Superior temporal gyrus (tissue), 1 donor: Measurements from ENCODE around the gene GRM3.
"Not testable (repeated sequence)": the region's sequence is repeated elsewhere in the genome, so short reads cannot be mapped to it uniquely, and the experiment has no call there.

Experiments
- DNase-seq: peaks from one replicate; pipeline ENCODE4 v3.0.0-alpha.2; 2016; ENCODE audit errors: extremely low spot score

Gene GRM3

GRCh38 chr7:86643561-86644281, at the start of gene GRM3:
TSS of gene GRM3 (plus strand) at chr7:86643909. CDS start at chr7:86765146, 121,237 bp downstream.
- DNase-seq: peak; percentile 94

- DNase-seq: no peak
These were observed 45.4 kb upstream of the GRM3 start for GRCh38 chr7:86598311-86598710.

DNA sequence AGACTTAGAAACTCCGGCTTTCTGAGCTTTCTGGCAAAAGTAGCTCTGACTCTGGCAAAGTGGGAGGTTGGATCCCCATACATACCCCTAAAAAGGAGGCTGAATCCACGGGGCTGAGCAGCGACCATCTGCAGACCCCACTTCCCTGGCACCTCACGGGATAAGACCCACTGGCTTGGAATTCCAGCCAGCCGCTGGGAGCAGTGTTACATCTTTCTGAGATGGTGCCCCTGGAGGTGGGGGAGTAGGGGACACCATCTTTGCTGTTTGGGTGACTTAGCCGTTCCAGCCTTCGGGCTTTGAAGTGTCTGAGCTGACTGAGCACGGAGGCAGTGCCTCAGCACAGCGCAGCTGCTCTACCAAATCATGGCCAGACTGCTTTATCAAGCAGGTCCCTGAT, 45.0 kb upstream of the GRM3 start:
- DNase-seq: no peak

- DNase-seq: peak; percentile 82
These were observed 43.0 kb upstream of the GRM3 start for GRCh38 chr7:86600506-86601290.

DNA sequence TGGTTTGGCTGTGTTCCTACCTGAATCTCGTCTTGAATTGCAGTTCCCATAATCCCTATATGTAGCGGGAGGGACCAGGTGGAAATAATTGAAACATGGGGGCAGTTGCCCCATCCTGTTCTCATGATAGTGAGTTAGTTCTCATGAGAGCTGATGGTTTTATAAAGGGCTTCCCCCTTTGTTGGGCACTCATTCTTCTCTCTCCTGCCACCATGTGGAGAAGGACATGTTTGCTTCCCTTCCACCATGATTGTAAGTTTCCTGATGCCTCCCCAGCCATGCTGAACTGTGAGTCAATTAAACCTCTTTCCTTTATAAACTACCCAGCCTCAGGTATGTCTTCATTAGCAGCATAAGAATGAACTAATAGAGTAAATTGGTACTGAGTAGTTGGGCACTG, 28.0 kb upstream of the GRM3 start:
- not testable (repeated sequence) for DNase-seq

- DNase-seq: peak; percentile 75
These were observed 844 bp downstream of the GRM3 start for GRCh38 chr7:86644282-86645224.

DNA sequence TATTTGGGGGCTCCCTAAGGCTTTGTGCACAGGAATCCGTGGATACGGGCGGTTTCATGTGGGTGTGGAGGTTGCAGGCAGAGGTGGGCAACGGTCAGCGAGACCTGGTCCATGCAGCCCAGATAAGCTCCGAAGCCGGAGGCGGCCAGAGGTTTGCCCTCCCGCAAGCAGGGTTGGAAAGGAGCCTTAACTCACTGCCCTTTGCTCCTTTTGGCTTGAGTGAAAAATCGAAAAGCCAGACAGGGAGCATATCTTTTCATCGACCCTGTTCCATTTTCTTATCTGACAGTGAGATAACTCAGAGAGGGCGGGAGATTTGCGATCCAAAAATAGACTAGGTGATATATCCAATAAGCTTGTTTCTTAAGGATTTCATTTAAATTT, 1.5 kb downstream of the GRM3 start:
- no peak for DNase-seq

DNA sequence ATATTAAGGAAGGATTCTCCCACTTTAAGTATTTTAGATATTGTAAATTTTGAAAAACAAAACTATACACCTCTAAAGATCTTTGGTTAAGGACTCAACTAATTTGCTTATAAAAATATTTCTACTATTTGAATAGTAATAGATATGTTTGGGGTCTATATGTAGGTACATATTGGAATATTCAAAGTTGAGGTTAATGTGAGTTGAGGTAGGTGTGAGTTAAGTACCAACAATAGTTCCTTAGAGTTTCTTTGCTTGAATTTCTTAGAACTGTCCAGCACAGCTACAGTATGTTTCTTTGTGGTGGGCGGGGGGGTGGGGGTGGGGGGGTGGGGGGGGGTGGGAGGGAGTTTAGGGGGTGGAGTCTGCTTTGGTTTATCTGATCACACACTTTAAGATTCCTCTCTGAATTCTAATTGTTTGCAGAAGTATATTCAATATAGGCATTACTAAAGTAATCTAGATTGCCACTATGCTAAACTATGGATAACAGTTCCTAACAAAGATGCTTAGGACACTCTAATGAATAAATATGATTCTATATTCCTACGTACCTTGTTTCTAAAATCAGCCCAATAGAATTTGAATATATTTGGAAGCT, 2.1 kb downstream of the GRM3 start:
- peak; percentile 73 for DNase-seq

- DNase-seq: peak; percentile 84
These were observed 3.8 kb downstream of the GRM3 start for GRCh38 chr7:86647385-86648094.

- no peak for DNase-seq
These were observed 4.5 kb downstream of the GRM3 start for GRCh38 chr7:86648169-86648568.

- peak; percentile 88 for DNase-seq
These were observed 10.4 kb downstream of the GRM3 start for GRCh38 chr7:86653919-86654659.

- DNase-seq: peak; percentile 34
These were observed 14.2 kb downstream of the GRM3 start for GRCh38 chr7:86657948-86658347.

GRCh38 chr7:86660950-86661462, 17.3 kb downstream of the GRM3 start:
- DNase-seq: peak; percentile 46

GRCh38 chr7:86664486-86664885, 20.8 kb downstream of the GRM3 start:
- DNase-seq: peak; percentile 94

DNA sequence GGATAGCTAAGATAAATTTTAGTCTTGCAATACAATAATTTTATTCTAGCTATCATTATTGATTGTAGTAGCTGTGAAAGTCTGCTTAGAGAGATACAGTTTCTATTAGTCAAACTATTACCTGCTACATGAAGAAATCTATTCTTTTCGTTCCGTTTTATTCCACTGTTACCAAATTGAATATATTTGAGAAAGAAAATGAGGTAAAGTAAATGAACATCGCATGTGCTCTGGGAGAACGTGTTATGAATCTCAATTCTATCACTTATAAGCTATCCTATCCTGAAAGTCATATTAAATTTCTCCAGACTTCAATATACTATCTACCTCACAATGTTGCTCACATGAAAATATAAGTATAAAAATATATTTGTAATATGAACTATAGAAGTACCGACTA, 21.3 kb downstream of the GRM3 start:
- no peak for DNase-seq

DNA sequence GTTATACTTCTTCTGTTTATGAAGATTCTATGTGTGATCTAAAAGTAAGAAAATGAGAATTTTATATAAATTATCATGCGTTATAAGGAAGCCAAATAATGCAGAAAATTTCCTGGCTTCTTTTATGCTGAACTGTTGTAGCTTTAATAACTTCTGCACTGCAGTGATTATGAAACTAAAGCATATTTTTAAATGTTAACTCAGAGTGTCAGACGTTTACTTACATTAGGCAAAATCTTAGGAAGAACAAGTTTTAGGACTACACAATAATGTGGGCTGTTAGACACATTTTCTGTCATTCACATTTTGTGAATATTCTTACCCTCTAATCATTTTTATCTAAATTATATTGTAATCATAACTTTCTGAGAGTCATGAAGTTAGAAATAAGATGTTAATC, 22.0 kb downstream of the GRM3 start:
- peak; percentile 79 for DNase-seq

DNA sequence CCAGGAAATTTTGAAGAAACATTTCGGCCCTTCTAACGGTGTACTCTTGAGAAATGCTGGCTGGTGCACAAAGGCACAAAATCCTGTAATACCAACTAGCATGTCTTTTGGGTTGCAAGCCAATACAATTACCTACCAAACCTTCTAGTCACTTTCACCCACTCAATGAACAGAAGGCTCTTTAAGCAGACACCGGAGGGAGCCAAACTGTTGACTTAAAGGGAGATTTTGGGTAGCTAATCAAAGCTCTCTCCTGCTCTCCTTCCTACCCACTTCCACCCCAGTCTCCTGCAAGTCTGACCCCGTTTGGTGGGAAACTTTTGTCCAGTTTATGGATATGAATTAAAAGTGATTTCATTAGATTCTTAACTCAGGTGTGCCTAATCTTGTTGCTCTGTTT, 24.0 kb downstream of the GRM3 start:
- no peak for DNase-seq

DNA sequence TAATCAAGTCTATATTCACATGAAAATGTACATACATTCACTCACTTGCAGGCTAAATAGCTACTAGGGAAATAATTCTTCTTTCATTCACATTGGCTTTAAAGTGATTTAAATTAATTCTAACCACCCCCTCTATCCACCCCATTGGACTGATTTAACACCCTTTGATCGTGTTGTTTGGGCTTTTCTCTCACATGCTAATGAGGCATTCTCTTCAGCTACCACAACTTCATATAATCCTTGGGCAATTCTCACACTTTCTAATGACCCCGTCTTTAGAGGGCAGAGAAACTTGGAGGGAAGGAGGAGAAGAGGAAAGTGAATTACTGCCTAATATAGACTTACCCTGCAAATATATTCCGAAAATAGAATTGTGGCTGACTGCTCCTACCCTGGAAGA, 24.6 kb downstream of the GRM3 start:
- DNase-seq: peak; percentile 26

DNA sequence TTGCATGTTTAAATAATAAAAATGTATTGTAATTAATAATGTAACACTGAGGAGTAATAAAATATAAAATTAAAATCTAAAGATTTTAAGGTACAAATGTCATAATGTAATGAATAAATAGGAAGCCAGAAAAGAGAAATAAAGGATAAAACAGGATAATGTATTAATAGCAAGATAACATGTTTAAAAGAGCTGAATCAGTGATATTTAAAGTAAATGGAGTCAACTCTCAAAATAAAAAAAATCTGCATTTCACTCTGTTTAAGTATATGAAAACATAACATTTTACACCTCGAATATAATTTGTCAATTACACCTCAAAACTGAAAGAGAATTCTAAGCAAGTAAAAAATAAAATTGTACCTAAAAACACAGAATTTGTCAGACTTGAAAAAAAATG, 44.1 kb downstream of the GRM3 start:
- no peak for DNase-seq

GRCh38 chr7:86689363-86689762, 45.7 kb downstream of the GRM3 start:
- DNase-seq: no peak
